Measurements from ENCODE around the gene KRTAP12-1. TPM values are rescaled to one million over a fixed set of nuclear protein-coding genes. Genes with fewer than 3 reads are reported as not detected.

The KRTAP12-1 gene
- total and polyA plus RNA-seq, 2 of the 8 experiments (the other 6 are each of a cell fraction or from before 2014, with no cell fraction given), result 0.50 to 0.73 TPM

- Histone ChIP-seq H3K79me1 (ENCODE audit: low read depth, low read length) (no peaks in the 10 kb centered on the region), H3K27me3 (replicated peaks in 1 of 4; ENCODE audit: control insufficient read depth in 3 of 4, extremely low read depth in 1 of 4, insufficient read depth in 3 of 4, low read length in 3 of 4) (no peaks in the 10 kb centered on the region), H4K8ac (ENCODE audit: extremely low read depth, insufficient read depth, low read length) (no peak overlapping the region), H3K56ac (replicated peaks; ENCODE audit: insufficient read length, low read depth, low read length) (no peak overlapping the region), H3K23me2 (ENCODE audit: low read depth, low read length) (no peaks in the 10 kb centered on the region), H3K4me2 (ENCODE audit: insufficient read depth in 1 of 2, low read depth in 2 of 2, low read length in 2 of 2) (no peak overlapping the region), H2BK12ac (ENCODE audit: low read depth, low read length) (no peak overlapping the region), H3K36me3 (ENCODE audit: control insufficient read depth in 2 of 4, insufficient read depth in 4 of 4, low read length in 3 of 4) (no peaks in the 10 kb centered on the region), H3K79me2 (ENCODE audit: control insufficient read depth in 1 of 2, insufficient read depth in 2 of 2, low read length in 2 of 2) (no peaks in the 10 kb centered on the region), H2BK15ac (ENCODE audit: low read length) (no peak overlapping the region), H3K23ac (ENCODE audit: insufficient read length) (no peak overlapping the region), H2BK5ac (ENCODE audit: low read depth, low read length) (no peak overlapping the region), H4K20me1 (replicated peaks in 1 of 2; ENCODE audit: control insufficient read depth in 1 of 2, insufficient read depth in 2 of 2, low read length in 2 of 2) (no peaks in the 10 kb centered on the region), H4K5ac (ENCODE audit: insufficient read length, low read depth, low read length) (no peak overlapping the region), H3K27ac (ENCODE audit: low read depth, low read length) (no peak overlapping the region), H3K4ac (replicated peaks; ENCODE audit: insufficient read length, low read depth, low read length) (no peak overlapping the region), H3K4me1 (replicated peaks in 1 of 4; ENCODE audit: control insufficient read depth in 3 of 4, insufficient read depth in 4 of 4, low read length in 3 of 4) (peaks cover 5 to 11% (median 9%) of the 10 kb centered on the region in 4 experiments), H3K18ac (ENCODE audit: extremely low read depth, low read length) (no peak overlapping the region), H2BK120ac (replicated peaks; ENCODE audit: low read depth, low read length) (no peak overlapping the region), H4K91ac (replicated peaks; ENCODE audit: insufficient read length, low read length) (no peak overlapping the region), H2BK20ac (ENCODE audit: low read length) (no peak overlapping the region), H3K9ac (replicated peaks in 1 of 4; ENCODE audit: extremely low read depth in 1 of 4, low read depth in 3 of 4, low read length in 3 of 4) (no peak overlapping the region), H3K9me3 (ENCODE audit: insufficient read depth in 2 of 2, low read depth in 1 of 2, low read length in 1 of 2) (no peaks in the 10 kb centered on the region), H3K14ac (ENCODE audit: insufficient read length) (no peak overlapping the region), H2AK5ac (ENCODE audit: low read depth, low read length) (no peak overlapping the region), H3K4me3 (ENCODE audit: extremely low read depth in 1 of 4, insufficient read depth in 2 of 4, low read depth in 3 of 4, low read length in 4 of 4) (no peak overlapping the region), H2AFZ (ENCODE audit: low read length) (no peak overlapping the region)
- ChIA-PET POLR2A (ENCODE audit: partially characterized antibody) (no interaction called here), CTCF (ENCODE audit: partially characterized antibody) (no interaction called here)
- DNase-seq (ENCODE audit: low read depth in 1 of 2, low spot score in 2 of 2) (no peak), FAIRE-seq (no peak)
- 70% methylated on average over 6 of the region's 6 CpGs; no CpG with 5 or more reads in 1 of the 2 experiments for WGBS, 2 experiments (ENCODE audit: extremely low coverage in 1 of 2, insufficient coverage in 1 of 2, insufficient read length in 1 of 2, insufficient replicate concordance in 2 of 2, low coverage in 1 of 2, low lambda C conversion rate in 2 of 2, missing lambda C conversion rate in 1 of 2)
- TF ChIP-seq EGR1 (IDR thresholded peaks at IDR 0.05; ENCODE audit: borderline replicate concordance, low read depth, low read length) (no peak), SIX5 (IDR thresholded peaks at IDR 0.05; ENCODE audit: low read depth, low read length) (no peak), RAD21 (IDR thresholded peaks at IDR 0.05 in 1 of 2, conservative IDR thresholded peaks at IDR 0.05 in 1 of 2; ENCODE audit: low read depth in 2 of 2, low read length in 2 of 2) (no peak), RXRA (IDR thresholded peaks at IDR 0.05; ENCODE audit: insufficient read depth, low read depth, low read length) (no peak), SP1 (IDR thresholded peaks at IDR 0.05; ENCODE audit: low read depth, low read length) (no peak), JUN (IDR thresholded peaks at IDR 0.05; ENCODE audit: low read depth, low read length) (no peak), ATF2 (IDR thresholded peaks at IDR 0.05; ENCODE audit: low read length) (no peak), ZNF274 (IDR thresholded peaks at IDR 0.05; ENCODE audit: borderline replicate concordance, extremely low read depth, low read length) (no peak), KDM4A (IDR thresholded peaks at IDR 0.05; ENCODE audit: low read depth, low read length, severe bottlenecking) (no peak), BCL11A (IDR thresholded peaks at IDR 0.05; ENCODE audit: low read depth in 2 of 2, low read length in 2 of 2) (no peak), KDM5A (IDR thresholded peaks at IDR 0.05; ENCODE audit: low read length) (no peak), TBP (IDR thresholded peaks at IDR 0.05; ENCODE audit: low read depth, low read length) (no peak)
Measured at GRCh38 chr21:44684483-44684882, 2.5 kb upstream of the KRTAP12-1 start.

Measured in H1 (cell line).